Measurements from ENCODE around the gene STAT5B. TPM values are rescaled to one million over a fixed set of nuclear protein-coding genes. Genes with fewer than 3 reads are reported as not detected.

Gene STAT5B
- total and polyA plus RNA-seq, 2 of the 13 experiments (the other 11 are each of a cell fraction or from before 2014, with no cell fraction given): 21.0 to 42.8 TPM

DNA sequence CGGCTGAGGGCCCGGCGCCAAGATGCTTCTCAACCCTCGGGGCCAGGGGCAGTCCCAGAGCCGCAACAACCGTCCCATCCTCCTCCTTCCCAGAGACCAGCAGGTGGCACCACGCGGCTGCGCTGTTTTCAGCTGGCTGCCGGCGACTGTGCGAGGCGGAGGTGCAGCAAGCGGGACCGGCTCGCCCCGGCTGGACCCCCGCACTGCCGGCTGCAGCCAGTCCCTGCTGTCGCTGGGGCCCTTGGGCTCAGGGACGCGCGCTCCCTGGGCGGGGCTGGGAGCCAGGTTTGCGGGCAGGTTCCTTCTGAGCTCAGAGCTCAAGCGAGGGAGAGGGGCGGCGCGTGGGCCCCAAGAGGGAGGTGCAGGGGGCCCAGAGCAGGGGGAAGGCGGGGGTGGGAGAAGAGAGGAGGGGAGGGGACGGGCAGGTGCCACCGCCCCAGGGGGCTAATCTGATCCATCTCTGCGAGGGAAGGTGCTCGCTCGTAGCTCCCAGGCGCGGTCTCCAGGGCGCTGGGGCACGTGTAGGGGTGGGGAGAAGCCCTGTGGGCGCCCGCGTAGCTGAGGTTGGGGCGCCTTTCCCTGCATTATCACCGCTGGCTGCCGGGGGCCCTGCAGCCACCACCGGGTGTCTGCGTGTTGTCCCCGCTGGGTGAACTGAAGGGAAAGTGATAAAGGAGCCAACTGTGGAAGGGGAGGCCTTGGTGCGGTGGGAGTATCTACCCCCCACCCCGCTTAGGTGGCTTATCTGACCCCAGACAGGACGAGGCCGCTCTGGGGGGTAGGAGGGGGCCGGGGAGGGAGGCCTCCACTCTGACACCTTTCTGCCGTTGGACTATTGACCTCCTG, 36.3 kb upstream of the STAT5B start (continued):
- TF ChIP-seq ZFP36L1 (CRISPR knock-in tag; IDR thresholded peaks at IDR 0.05): peak; percentile 8; the same call in 1 of the 2 replicates
- 0 out of 2 replicates have a peak, but pooled peaks have one; percentile 57 for TF ChIP-seq CENPT (CRISPR knock-in tag; IDR thresholded peaks at IDR 0.05; ENCODE audit: low read depth)
- no peak for TF ChIP-seq ZNF335 (CRISPR knock-in tag; IDR thresholded peaks at IDR 0.05)
- TF ChIP-seq, protein P1, sequence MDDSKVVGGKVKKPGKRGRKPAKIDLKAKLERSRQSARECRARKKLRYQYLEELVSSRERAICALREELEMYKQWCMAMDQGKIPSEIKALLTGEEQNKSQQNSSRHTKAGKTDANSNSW (CRISPR knock-in tag; IDR thresholded peaks at IDR 0.05; ENCODE audit: borderline replicate concordance): 0 out of 2 replicates have a peak, but pooled peaks have one; percentile 21
- TF ChIP-seq TBX2 (CRISPR knock-in tag; IDR thresholded peaks at IDR 0.05; ENCODE audit: borderline replicate concordance): peak; percentile 77
- 0 out of 2 replicates have a peak, but pooled peaks have one; percentile 45 for TF ChIP-seq PCBP1 (IDR thresholded peaks at IDR 0.05; ENCODE audit: borderline replicate concordance, low read depth, low read length)
- TF ChIP-seq REXO4 (CRISPR knock-in tag; IDR thresholded peaks at IDR 0.05; ENCODE audit: borderline replicate concordance): no peak
- no peak for TF ChIP-seq SMAD3 (CRISPR knock-in tag; IDR thresholded peaks at IDR 0.05)
- no peak; the same call in 1 of the 2 replicates for TF ChIP-seq PHF20 (CRISPR knock-in tag; IDR thresholded peaks at IDR 0.05)
- TF ChIP-seq KAT7 (CRISPR knock-in tag; IDR thresholded peaks at IDR 0.05; ENCODE audit: borderline replicate concordance): 0 out of 2 replicates have a peak, but pooled peaks have one; percentile 54
- TF ChIP-seq, protein P2, sequence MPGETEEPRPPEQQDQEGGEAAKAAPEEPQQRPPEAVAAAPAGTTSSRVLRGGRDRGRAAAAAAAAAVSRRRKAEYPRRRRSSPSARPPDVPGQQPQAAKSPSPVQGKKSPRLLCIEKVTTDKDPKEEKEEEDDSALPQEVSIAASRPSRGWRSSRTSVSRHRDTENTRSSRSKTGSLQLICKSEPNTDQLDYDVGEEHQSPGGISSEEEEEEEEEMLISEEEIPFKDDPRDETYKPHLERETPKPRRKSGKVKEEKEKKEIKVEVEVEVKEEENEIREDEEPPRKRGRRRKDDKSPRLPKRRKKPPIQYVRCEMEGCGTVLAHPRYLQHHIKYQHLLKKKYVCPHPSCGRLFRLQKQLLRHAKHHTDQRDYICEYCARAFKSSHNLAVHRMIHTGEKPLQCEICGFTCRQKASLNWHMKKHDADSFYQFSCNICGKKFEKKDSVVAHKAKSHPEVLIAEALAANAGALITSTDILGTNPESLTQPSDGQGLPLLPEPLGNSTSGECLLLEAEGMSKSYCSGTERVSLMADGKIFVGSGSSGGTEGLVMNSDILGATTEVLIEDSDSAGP (CRISPR knock-in tag; IDR thresholded peaks at IDR 0.05; ENCODE audit: borderline replicate concordance): peak; percentile 92
- TF ChIP-seq, protein P3, sequence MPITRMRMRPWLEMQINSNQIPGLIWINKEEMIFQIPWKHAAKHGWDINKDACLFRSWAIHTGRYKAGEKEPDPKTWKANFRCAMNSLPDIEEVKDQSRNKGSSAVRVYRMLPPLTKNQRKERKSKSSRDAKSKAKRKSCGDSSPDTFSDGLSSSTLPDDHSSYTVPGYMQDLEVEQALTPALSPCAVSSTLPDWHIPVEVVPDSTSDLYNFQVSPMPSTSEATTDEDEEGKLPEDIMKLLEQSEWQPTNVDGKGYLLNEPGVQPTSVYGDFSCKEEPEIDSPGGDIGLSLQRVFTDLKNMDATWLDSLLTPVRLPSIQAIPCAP (CRISPR knock-in tag; IDR thresholded peaks at IDR 0.05; ENCODE audit: low read depth): no peak
- TF ChIP-seq TARDBP (CRISPR knock-in tag; IDR thresholded peaks at IDR 0.05): no peak; the same call in 1 of the 2 replicates
- TF ChIP-seq, protein P4, sequence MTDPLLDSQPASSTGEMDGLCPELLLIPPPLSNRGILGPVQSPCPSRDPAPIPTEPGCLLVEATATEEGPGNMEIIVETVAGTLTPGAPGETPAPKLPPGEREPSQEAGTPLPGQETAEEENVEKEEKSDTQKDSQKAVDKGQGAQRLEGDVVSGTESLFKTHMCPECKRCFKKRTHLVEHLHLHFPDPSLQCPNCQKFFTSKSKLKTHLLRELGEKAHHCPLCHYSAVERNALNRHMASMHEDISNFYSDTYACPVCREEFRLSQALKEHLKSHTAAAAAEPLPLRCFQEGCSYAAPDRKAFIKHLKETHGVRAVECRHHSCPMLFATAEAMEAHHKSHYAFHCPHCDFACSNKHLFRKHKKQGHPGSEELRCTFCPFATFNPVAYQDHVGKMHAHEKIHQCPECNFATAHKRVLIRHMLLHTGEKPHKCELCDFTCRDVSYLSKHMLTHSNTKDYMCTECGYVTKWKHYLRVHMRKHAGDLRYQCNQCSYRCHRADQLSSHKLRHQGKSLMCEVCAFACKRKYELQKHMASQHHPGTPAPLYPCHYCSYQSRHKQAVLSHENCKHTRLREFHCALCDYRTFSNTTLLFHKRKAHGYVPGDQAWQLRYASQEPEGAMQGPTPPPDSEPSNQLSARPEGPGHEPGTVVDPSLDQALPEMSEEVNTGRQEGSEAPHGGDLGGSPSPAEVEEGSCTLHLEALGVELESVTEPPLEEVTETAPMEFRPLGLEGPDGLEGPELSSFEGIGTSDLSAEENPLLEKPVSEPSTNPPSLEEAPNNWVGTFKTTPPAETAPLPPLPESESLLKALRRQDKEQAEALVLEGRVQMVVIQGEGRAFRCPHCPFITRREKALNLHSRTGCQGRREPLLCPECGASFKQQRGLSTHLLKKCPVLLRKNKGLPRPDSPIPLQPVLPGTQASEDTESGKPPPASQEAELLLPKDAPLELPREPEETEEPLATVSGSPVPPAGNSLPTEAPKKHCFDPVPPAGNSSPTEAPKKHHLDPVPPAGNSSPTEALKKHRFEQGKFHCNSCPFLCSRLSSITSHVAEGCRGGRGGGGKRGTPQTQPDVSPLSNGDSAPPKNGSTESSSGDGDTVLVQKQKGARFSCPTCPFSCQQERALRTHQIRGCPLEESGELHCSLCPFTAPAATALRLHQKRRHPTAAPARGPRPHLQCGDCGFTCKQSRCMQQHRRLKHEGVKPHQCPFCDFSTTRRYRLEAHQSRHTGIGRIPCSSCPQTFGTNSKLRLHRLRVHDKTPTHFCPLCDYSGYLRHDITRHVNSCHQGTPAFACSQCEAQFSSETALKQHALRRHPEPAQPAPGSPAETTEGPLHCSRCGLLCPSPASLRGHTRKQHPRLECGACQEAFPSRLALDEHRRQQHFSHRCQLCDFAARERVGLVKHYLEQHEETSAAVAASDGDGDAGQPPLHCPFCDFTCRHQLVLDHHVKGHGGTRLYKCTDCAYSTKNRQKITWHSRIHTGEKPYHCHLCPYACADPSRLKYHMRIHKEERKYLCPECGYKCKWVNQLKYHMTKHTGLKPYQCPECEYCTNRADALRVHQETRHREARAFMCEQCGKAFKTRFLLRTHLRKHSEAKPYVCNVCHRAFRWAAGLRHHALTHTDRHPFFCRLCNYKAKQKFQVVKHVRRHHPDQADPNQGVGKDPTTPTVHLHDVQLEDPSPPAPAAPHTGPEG (CRISPR knock-in tag; IDR thresholded peaks at IDR 0.05): 0 out of 2 replicates have a peak, but pooled peaks have one; percentile 17
- 0 out of 2 replicates have a peak, but pooled peaks have one; percentile 28 for TF ChIP-seq MEIS2 (CRISPR knock-in tag; IDR thresholded peaks at IDR 0.05)
- TF ChIP-seq PHF21A (CRISPR knock-in tag; IDR thresholded peaks at IDR 0.05): peak; percentile 49
- TF ChIP-seq ZNF367 (CRISPR knock-in tag; IDR thresholded peaks at IDR 0.05; ENCODE audit: borderline replicate concordance): no peak
- peak; percentile 86; the same call in 1 of the 2 replicates for TF ChIP-seq AKAP8 (CRISPR knock-in tag; IDR thresholded peaks at IDR 0.05)
- TF ChIP-seq FOSL1 (CRISPR knock-in tag; IDR thresholded peaks at IDR 0.05; ENCODE audit: borderline replicate concordance): no peak
- TF ChIP-seq ATF7 (IDR thresholded peaks at IDR 0.05): no peak
- peak; percentile 53; the same call in 1 of the 2 replicates for TF ChIP-seq ATF7 (CRISPR knock-in tag; IDR thresholded peaks at IDR 0.05)
